Subcutaneous abdominal adipose tissue (tissue), 5 donors: ENCODE measurements around the gene VANGL2.
"Not testable (repeated sequence)": the region's sequence is repeated elsewhere in the genome, so short reads cannot be mapped to it uniquely, and the experiment has no call there.

ENCODE experiments used
- H3K27ac ChIP-seq: one replicate; pipeline ENCODE4 v1.7.0; 2013; ENCODE audit warnings: low read depth, mild to moderate bottlenecking, inconsistent platforms, low read length, moderate library complexity
- H3K27me3 ChIP-seq, 5 donors: one replicate each; pipeline ENCODE4 v1.7.0; 2013; ENCODE audit warnings: low read length in 5 of 5, inconsistent platforms in 1 of 5; ENCODE audit not compliant: control insufficient read depth in 5 of 5, insufficient read depth in 4 of 5
- H3K36me3 ChIP-seq, 5 donors: one replicate each; pipeline ENCODE4 v1.7.0; 2013; ENCODE audit warnings: low read length in 5 of 5; ENCODE audit not compliant: control insufficient read depth in 5 of 5, insufficient read depth in 5 of 5
- H3K4me1 ChIP-seq, 5 donors: one replicate each; pipeline ENCODE4 v1.7.0; 2013; ENCODE audit warnings: low read length in 5 of 5, mild to moderate bottlenecking in 3 of 5, moderate library complexity in 1 of 5; ENCODE audit not compliant: control insufficient read depth in 5 of 5, insufficient read depth in 5 of 5
- H3K4me3 ChIP-seq, 5 donors: one replicate each; pipeline ENCODE4 v1.7.0; 2013; ENCODE audit warnings: low read length in 5 of 5, low read depth in 1 of 5
- H3K9ac ChIP-seq, 5 donors: one replicate each; pipeline ENCODE4 v1.7.0; 2013; ENCODE audit warnings: low read length in 5 of 5, mild to moderate bottlenecking in 4 of 5, moderate library complexity in 3 of 5
- H3K9me3 ChIP-seq, 5 donors: one replicate each; pipeline ENCODE4 v1.7.0; 2013; ENCODE audit warnings: low read length in 5 of 5; ENCODE audit not compliant: control insufficient read depth in 5 of 5
- donor health status: healthy.
- donor health status: healthy.
- donor health status: healthy.
- donor health status: healthy.
- donor health status: healthy.

VANGL2 gene

GRCh38 chr1:160377585-160378206 lies 22.7 kb upstream of the VANGL2 start:
- no peak overlapping the region for H3K4me3 ChIP-seq
- H3K9me3 ChIP-seq, result no peaks in the 10 kb centered on the region
- peaks cover 4 to 20% (median 19%) of the 10 kb centered on the region in 5 donors for H3K4me1 ChIP-seq
- peaks cover 0 to 2% (median 0%) of the 10 kb centered on the region in 5 donors for H3K27me3 ChIP-seq
- H3K27ac ChIP-seq, result no peak overlapping the region
- no peaks in the 10 kb centered on the region for H3K36me3 ChIP-seq
- no peak overlapping the region for H3K9ac ChIP-seq

DNA sequence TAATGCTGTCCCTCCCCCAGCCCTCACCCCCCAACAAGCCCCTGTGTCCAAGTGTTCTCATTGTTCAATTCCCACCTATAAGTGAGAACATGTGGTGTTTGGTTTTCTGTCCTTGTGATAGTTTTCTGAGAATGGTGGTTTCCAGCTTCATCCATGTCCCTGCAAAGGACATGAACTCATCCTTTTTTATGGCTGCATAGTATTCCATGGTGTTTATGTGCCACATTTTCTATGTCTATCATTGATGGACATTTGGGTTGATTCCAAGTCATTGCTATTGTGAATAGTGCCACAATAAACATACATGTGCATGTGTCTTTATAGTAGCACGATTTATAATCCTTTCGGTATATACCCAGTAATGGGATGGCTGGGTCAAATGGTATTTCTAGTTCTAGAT lies 15.6 kb upstream of the VANGL2 start:
- not testable (repeated sequence) for H3K4me3 ChIP-seq, H3K27ac ChIP-seq, H3K9ac ChIP-seq, H3K36me3 ChIP-seq, H3K4me1 ChIP-seq, H3K9me3 ChIP-seq, H3K27me3 ChIP-seq

GRCh38 chr1:160388406-160388805 lies 12.0 kb upstream of the VANGL2 start:
- H3K36me3 ChIP-seq, H3K9ac ChIP-seq, H3K4me1 ChIP-seq, H3K27me3 ChIP-seq, H3K9me3 ChIP-seq, H3K27ac ChIP-seq, H3K4me3 ChIP-seq: not testable (repeated sequence)

- Histone ChIP-seq H3K4me3 (no peak overlapping the region), H3K9me3 (no peaks in the 10 kb centered on the region), H3K9ac (no peak overlapping the region), H3K27ac (no peak overlapping the region), H3K36me3 (no peaks in the 10 kb centered on the region), H3K4me1 (no peaks in the 10 kb centered on the region), H3K27me3 (peaks cover 0 to 7% (median 2%) of the 10 kb centered on the region in 5 donors)
These were observed 5.7 kb upstream of the VANGL2 start for GRCh38 chr1:160394673-160395072.

DNA sequence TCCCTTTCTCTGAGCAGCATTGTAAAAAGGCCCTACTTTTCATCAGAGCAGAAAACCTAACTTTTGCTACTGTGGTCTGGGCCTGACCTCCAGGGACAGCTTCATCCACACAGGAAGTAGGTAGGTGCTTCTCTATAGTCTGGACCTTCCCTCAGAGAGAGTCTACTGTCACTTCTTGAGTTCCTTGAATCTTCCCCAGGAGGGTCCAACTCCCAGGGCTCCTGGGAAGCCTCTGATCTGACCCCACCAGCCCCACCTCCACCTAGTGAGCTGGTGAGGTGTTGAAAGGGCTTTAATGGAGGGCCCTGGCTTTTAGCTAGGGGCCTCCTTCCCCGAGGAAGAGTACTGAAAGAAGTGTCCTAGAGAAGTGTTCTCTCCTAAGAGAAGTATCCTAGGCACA lies 2.7 kb upstream of the VANGL2 start:
- H3K4me1 ChIP-seq, result peaks cover 0 to 16% (median 14%) of the 10 kb centered on the region in 5 donors

DNA sequence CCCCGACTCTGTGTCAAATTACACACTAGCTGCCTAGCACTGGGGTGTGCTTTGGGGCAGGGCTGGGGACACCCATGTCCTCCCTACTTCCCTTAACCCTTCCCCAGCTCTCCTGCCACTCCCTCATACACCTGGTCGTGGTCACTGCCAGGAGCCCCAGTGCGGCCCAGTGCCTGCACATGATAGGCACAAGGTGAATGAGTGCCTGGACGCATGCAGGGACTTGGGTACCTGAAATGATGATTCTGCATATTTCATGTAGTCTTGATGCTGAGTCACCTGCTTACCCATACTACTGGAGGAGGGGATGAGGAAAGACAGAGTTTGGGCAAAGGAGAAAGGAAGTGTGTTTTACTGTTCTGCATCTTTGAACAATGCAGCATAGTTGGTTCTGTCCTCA lies 1.5 kb upstream of the VANGL2 start:
- no peaks in the 10 kb centered on the region for H3K36me3 ChIP-seq
- H3K4me1 ChIP-seq, result peaks cover 0 to 21% (median 14%) of the 10 kb centered on the region in 5 donors
- H3K27ac ChIP-seq, result no peak overlapping the region
- no peaks in the 10 kb centered on the region for H3K9me3 ChIP-seq
- H3K27me3 ChIP-seq, result peaks cover 8 to 27% (median 15%) of the 10 kb centered on the region in 5 donors
- H3K4me3 ChIP-seq, result no peak overlapping the region
- H3K9ac ChIP-seq, result no peak overlapping the region

More for the DNA sequence above, 2.7 kb upstream of the VANGL2 start:
- peaks cover 8 to 22% (median 14%) of the 10 kb centered on the region in 5 donors for H3K27me3 ChIP-seq
- no peaks in the 10 kb centered on the region for H3K9me3 ChIP-seq
- no peak overlapping the region for H3K27ac ChIP-seq
- H3K9ac ChIP-seq, result no peak overlapping the region
- no peak overlapping the region for H3K4me3 ChIP-seq
- no peaks in the 10 kb centered on the region for H3K36me3 ChIP-seq

- no peaks in the 10 kb centered on the region for H3K9me3 ChIP-seq
- no peaks in the 10 kb centered on the region for H3K36me3 ChIP-seq
- H3K27me3 ChIP-seq, result peaks cover 8 to 27% (median 15%) of the 10 kb centered on the region in 5 donors
- peak overlapping the region in 2 of 5 donors; percentile 12 to 34 for H3K9ac ChIP-seq
- peak overlapping the region; percentile 26 to 64 (median 56) for H3K4me3 ChIP-seq
- H3K4me1 ChIP-seq, result peaks cover 0 to 21% (median 14%) of the 10 kb centered on the region in 5 donors
- H3K27ac ChIP-seq, result no peak overlapping the region
These were observed 681 bp upstream of the VANGL2 start for GRCh38 chr1:160399544-160400222.

DNA sequence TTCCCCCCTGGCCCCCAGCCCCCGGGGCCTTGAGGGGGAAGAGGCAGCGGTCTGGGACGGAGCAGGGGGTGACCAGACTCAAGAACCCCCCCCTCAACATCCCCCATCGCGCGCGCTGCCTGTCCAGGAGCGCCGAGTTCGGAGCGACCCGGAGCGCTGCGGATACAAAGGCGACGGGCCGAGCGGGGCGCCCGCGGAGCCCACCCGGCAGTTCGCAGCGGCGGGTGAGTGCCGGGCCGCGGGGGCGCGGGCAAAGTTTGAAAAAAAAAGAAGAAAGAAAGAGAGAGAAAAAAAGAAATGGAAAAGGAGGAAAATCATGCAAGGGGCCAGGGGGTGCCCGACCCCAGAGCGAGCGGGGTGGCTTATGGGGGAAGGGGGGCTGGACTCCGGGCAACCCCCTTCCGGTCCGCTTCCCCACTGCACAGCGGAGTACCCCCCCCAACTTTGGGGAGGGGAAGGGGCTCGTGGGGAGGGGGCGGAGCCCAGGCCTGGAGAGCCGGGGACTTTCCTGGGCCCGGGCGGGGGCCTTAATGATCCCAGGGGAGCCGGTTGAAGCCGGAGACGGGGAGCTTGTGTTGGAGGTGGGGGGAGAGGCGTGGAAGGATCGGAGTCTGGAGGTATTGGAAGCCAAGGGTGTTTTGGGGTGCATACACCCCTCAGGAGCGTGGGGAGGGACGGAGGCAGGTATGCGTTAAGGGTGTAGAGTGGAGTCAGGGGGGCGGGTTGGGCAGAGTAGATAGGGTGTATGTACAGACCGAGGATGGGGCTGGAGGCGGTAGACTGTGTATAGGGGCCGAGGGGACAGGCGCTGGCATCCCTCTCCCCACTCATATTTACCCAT lies 502 bp downstream of the VANGL2 start:
- Histone ChIP-seq H3K9me3 (no peaks in the 10 kb centered on the region), H3K27ac (no peak overlapping the region), H3K36me3 (no peaks in the 10 kb centered on the region), H3K4me3 (peak overlapping the region; percentile 8 to 60 (median 46)), H3K4me1 (peaks cover 0 to 21% (median 14%) of the 10 kb centered on the region in 5 donors), H3K27me3 (peaks cover 8 to 27% (median 17%) of the 10 kb centered on the region in 5 donors), H3K9ac (peak overlapping the region in 1 of 5 donors; percentile 21)

DNA sequence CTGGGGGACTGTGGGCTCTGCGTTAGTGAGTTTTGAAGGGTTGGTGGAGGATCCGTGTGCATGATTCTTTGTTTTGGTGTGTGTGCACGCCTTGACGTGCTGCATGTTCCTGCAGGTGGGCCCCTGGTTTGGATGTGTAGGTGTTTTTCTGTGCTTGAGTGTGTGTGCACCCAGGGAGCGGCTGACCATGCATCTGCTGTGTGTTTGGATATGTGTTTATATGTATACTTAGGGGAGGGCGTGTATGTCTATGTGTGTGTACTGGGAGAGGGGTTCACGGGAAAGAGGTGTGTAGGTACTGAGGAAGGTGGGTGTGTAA lies 1.1 kb downstream of the VANGL2 start:
- H3K4me1 ChIP-seq, result peaks cover 0 to 21% (median 14%) of the 10 kb centered on the region in 5 donors
- peak overlapping the region; percentile 8 to 60 (median 46) for H3K4me3 ChIP-seq
- peaks cover 8 to 27% (median 17%) of the 10 kb centered on the region in 5 donors for H3K27me3 ChIP-seq
- no peaks in the 10 kb centered on the region for H3K36me3 ChIP-seq
- H3K27ac ChIP-seq, result no peak overlapping the region
- H3K9me3 ChIP-seq, result no peaks in the 10 kb centered on the region
- H3K9ac ChIP-seq, result no peak overlapping the region
